ENCODE data around the gene SPCS2.
A peak's percentile ranks its signal among the peaks of the same experiment; 100 is the strongest.

The SPCS2 gene

GRCh38 chr11:74948898-74949752 is at the start of gene SPCS2, which contains the start of gene XRRA1:
Gene SPCS2 (plus strand): TSS chr11:74949266. CDS start chr11:74949286, 20 bp downstream.
Gene XRRA1 (minus strand): TSS chr11:74949091. CDS start chr11:74940878, 8,213 bp downstream.
- peaks cover 22% of the 10 kb centered on the region for H3K4me1 ChIP-seq (ENCODE audit: control insufficient read depth, insufficient read depth, low read length, unreplicated experiment)
- H2AFZ ChIP-seq (ENCODE audit: low read length, unreplicated experiment): peak within 1 kb of the TSS; percentile 99
- H3K79me2 ChIP-seq (ENCODE audit: control insufficient read depth, insufficient read depth, low read length, unreplicated experiment): peaks cover 54% of the 10 kb centered on the region
- peak within 1 kb of the TSS; percentile 70 for H3K27ac ChIP-seq (ENCODE audit: low read depth, low read length)
- H3K27me3 ChIP-seq (ENCODE audit: insufficient read depth, low read length): no peaks in the 10 kb centered on the region
- H3K4me3 ChIP-seq (ENCODE audit: low read depth, low read length): peak within 1 kb of the TSS; percentile 100
- H3K36me3 ChIP-seq (ENCODE audit: insufficient read depth, low read length): peaks cover 11% of the 10 kb centered on the region; the same call in 1 of the 2 replicates

- no peaks in the 10 kb centered on the region for H3K27me3 ChIP-seq (ENCODE audit: insufficient read depth, low read length)
- no peak overlapping the region for H3K4me3 ChIP-seq (ENCODE audit: low read depth, low read length)
- H2AFZ ChIP-seq (ENCODE audit: low read length, unreplicated experiment): no peak overlapping the region
- H3K4me1 ChIP-seq (ENCODE audit: control insufficient read depth, insufficient read depth, low read length, unreplicated experiment): no peaks in the 10 kb centered on the region
- H3K79me2 ChIP-seq (ENCODE audit: control insufficient read depth, insufficient read depth, low read length, unreplicated experiment): no peaks in the 10 kb centered on the region
- H3K27ac ChIP-seq (ENCODE audit: low read depth, low read length): no peak overlapping the region
- H3K36me3 ChIP-seq (ENCODE audit: insufficient read depth, low read length): peaks cover 13% of the 10 kb centered on the region; the same call in 1 of the 2 replicates
Observed at GRCh38 chr11:74902342-74902741, 46.7 kb upstream of the SPCS2 start.

GRCh38 chr11:74905326-74905725 is 43.7 kb upstream of the SPCS2 start:
- Histone ChIP-seq H3K4me3 (ENCODE audit: low read depth, low read length) (no peak overlapping the region), H2AFZ (ENCODE audit: low read length, unreplicated experiment) (no peak overlapping the region), H3K79me2 (ENCODE audit: control insufficient read depth, insufficient read depth, low read length, unreplicated experiment) (no peaks in the 10 kb centered on the region), H3K27ac (ENCODE audit: low read depth, low read length) (no peak overlapping the region), H3K36me3 (ENCODE audit: insufficient read depth, low read length) (peaks cover 13% of the 10 kb centered on the region; the same call in 1 of the 2 replicates), H3K27me3 (ENCODE audit: insufficient read depth, low read length) (no peaks in the 10 kb centered on the region), H3K4me1 (ENCODE audit: control insufficient read depth, insufficient read depth, low read length, unreplicated experiment) (no peaks in the 10 kb centered on the region)

GRCh38 chr11:74909385-74909784 is 39.7 kb upstream of the SPCS2 start:
- Histone ChIP-seq H3K27ac (ENCODE audit: low read depth, low read length) (no peak overlapping the region), H3K79me2 (ENCODE audit: control insufficient read depth, insufficient read depth, low read length, unreplicated experiment) (no peaks in the 10 kb centered on the region), H3K36me3 (ENCODE audit: insufficient read depth, low read length) (0 out of 2 replicates have a peak, but pooled peaks cover 6% of the 10 kb centered on the region), H3K4me3 (ENCODE audit: low read depth, low read length) (no peak overlapping the region), H3K4me1 (ENCODE audit: control insufficient read depth, insufficient read depth, low read length, unreplicated experiment) (no peaks in the 10 kb centered on the region), H3K27me3 (ENCODE audit: insufficient read depth, low read length) (no peaks in the 10 kb centered on the region), H2AFZ (ENCODE audit: low read length, unreplicated experiment) (no peak overlapping the region)

- Histone ChIP-seq H3K4me3 (ENCODE audit: low read depth, low read length) (no peak overlapping the region), H3K27ac (ENCODE audit: low read depth, low read length) (no peak overlapping the region), H2AFZ (ENCODE audit: low read length, unreplicated experiment) (no peak overlapping the region), H3K4me1 (ENCODE audit: control insufficient read depth, insufficient read depth, low read length, unreplicated experiment) (no peaks in the 10 kb centered on the region), H3K27me3 (ENCODE audit: insufficient read depth, low read length) (no peaks in the 10 kb centered on the region), H3K36me3 (ENCODE audit: insufficient read depth, low read length) (0 out of 2 replicates have a peak, but pooled peaks cover 6% of the 10 kb centered on the region), H3K79me2 (ENCODE audit: control insufficient read depth, insufficient read depth, low read length, unreplicated experiment) (no peaks in the 10 kb centered on the region)
Observed at GRCh38 chr11:74909812-74910211, 39.3 kb upstream of the SPCS2 start.

- H3K4me3 ChIP-seq (ENCODE audit: low read depth, low read length): no peak overlapping the region
- no peaks in the 10 kb centered on the region for H3K27me3 ChIP-seq (ENCODE audit: insufficient read depth, low read length)
- no peak overlapping the region for H3K27ac ChIP-seq (ENCODE audit: low read depth, low read length)
- no peaks in the 10 kb centered on the region for H3K79me2 ChIP-seq (ENCODE audit: control insufficient read depth, insufficient read depth, low read length, unreplicated experiment)
- 0 out of 2 replicates have a peak, but pooled peaks cover 7% of the 10 kb centered on the region for H3K36me3 ChIP-seq (ENCODE audit: insufficient read depth, low read length)
- H3K4me1 ChIP-seq (ENCODE audit: control insufficient read depth, insufficient read depth, low read length, unreplicated experiment): peaks cover 17% of the 10 kb centered on the region
- H2AFZ ChIP-seq (ENCODE audit: low read length, unreplicated experiment): no peak overlapping the region
Observed at GRCh38 chr11:74923125-74923524, 25.9 kb upstream of the SPCS2 start.

- Histone ChIP-seq H3K36me3 (ENCODE audit: insufficient read depth, low read length) (no peaks in the 10 kb centered on the region), H3K27ac (ENCODE audit: low read depth, low read length) (peak overlapping the region; percentile 44; the same call in 1 of the 2 replicates)
Observed at GRCh38 chr11:74925281-74925680, 23.8 kb upstream of the SPCS2 start.

GRCh38 chr11:74926304-74927030 is 22.6 kb upstream of the SPCS2 start:
- Histone ChIP-seq H3K4me3 (ENCODE audit: low read depth, low read length) (no peak overlapping the region), H3K4me1 (ENCODE audit: control insufficient read depth, insufficient read depth, low read length, unreplicated experiment) (peaks cover 17% of the 10 kb centered on the region), H3K27ac (ENCODE audit: low read depth, low read length) (no peak overlapping the region), H3K36me3 (ENCODE audit: insufficient read depth, low read length) (no peaks in the 10 kb centered on the region), H2AFZ (ENCODE audit: low read length, unreplicated experiment) (no peak overlapping the region), H3K79me2 (ENCODE audit: control insufficient read depth, insufficient read depth, low read length, unreplicated experiment) (no peaks in the 10 kb centered on the region), H3K27me3 (ENCODE audit: insufficient read depth, low read length) (no peaks in the 10 kb centered on the region)

More at GRCh38 chr11:74925281-74925680, 23.8 kb upstream of the SPCS2 start:
- Histone ChIP-seq H3K27me3 (ENCODE audit: insufficient read depth, low read length) (no peaks in the 10 kb centered on the region), H3K79me2 (ENCODE audit: control insufficient read depth, insufficient read depth, low read length, unreplicated experiment) (no peaks in the 10 kb centered on the region), H3K4me1 (ENCODE audit: control insufficient read depth, insufficient read depth, low read length, unreplicated experiment) (peaks cover 17% of the 10 kb centered on the region), H3K4me3 (ENCODE audit: low read depth, low read length) (no peak overlapping the region), H2AFZ (ENCODE audit: low read length, unreplicated experiment) (no peak overlapping the region)

- no peak overlapping the region for H3K27ac ChIP-seq (ENCODE audit: low read depth, low read length)
Observed at GRCh38 chr11:74927496-74927895, 21.6 kb upstream of the SPCS2 start.

GRCh38 chr11:74929431-74930363 is 19.4 kb upstream of the SPCS2 start:
- H3K79me2 ChIP-seq (ENCODE audit: control insufficient read depth, insufficient read depth, low read length, unreplicated experiment): no peaks in the 10 kb centered on the region
- no peak overlapping the region for H3K27ac ChIP-seq (ENCODE audit: low read depth, low read length)
- H3K27me3 ChIP-seq (ENCODE audit: insufficient read depth, low read length): no peaks in the 10 kb centered on the region
- H3K36me3 ChIP-seq (ENCODE audit: insufficient read depth, low read length): no peaks in the 10 kb centered on the region
- peaks cover 32% of the 10 kb centered on the region for H3K4me1 ChIP-seq (ENCODE audit: control insufficient read depth, insufficient read depth, low read length, unreplicated experiment)
- H2AFZ ChIP-seq (ENCODE audit: low read length, unreplicated experiment): no peak overlapping the region
- H3K4me3 ChIP-seq (ENCODE audit: low read depth, low read length): no peak overlapping the region

More at GRCh38 chr11:74927496-74927895, 21.6 kb upstream of the SPCS2 start:
- Histone ChIP-seq H3K4me1 (ENCODE audit: control insufficient read depth, insufficient read depth, low read length, unreplicated experiment) (peaks cover 25% of the 10 kb centered on the region), H3K36me3 (ENCODE audit: insufficient read depth, low read length) (no peaks in the 10 kb centered on the region), H3K27me3 (ENCODE audit: insufficient read depth, low read length) (no peaks in the 10 kb centered on the region), H3K4me3 (ENCODE audit: low read depth, low read length) (no peak overlapping the region), H2AFZ (ENCODE audit: low read length, unreplicated experiment) (no peak overlapping the region), H3K79me2 (ENCODE audit: control insufficient read depth, insufficient read depth, low read length, unreplicated experiment) (no peaks in the 10 kb centered on the region)

Measured in ACC112 (cell line).